ENCODE measurements around the gene TRIM2.
"Not testable (repeated sequence)": the region's sequence is repeated elsewhere in the genome, so short reads cannot be mapped to it uniquely, and the experiment has no call there.

TRIM2 gene

GRCh38 chr4:153160821-153161220 lies 43.4 kb upstream of the TRIM2 start:
- no peak overlapping the region for H3K4me3 ChIP-seq (ENCODE audit: low read depth, low read length)
- CTCF ChIA-PET, result interaction anchor here (0.9 to 5.6 kb wide), 6 partner anchors 13 to 482 kb away, joined by 3 to 26 read pairs (median 4); no protein-coding TSS in a partner anchor
- POLR2A ChIA-PET, result interaction anchor here (1.2 kb wide), 1 partner anchor 15 kb away, joined by 5 read pairs; no protein-coding TSS in a partner anchor
- no peak for DNase-seq (ENCODE audit: low read depth, low spot score)
- TF ChIP-seq CTCF (IDR thresholded peaks at IDR 0.05; ENCODE audit: insufficient read depth, low read length, missing control alignments), result no peak

- ChIA-PET CTCF (interaction anchor here (0.9 to 5.6 kb wide), 4 partner anchors 13 to 412 kb away, joined by 3 to 26 read pairs (median 8); no protein-coding TSS in a partner anchor), POLR2A (no interaction called here)
- H3K4me3 ChIP-seq (ENCODE audit: low read depth, low read length), result no peak overlapping the region
- DNase-seq (ENCODE audit: low read depth, low spot score), result no peak
- no peak for TF ChIP-seq CTCF (IDR thresholded peaks at IDR 0.05; ENCODE audit: insufficient read depth, low read length, missing control alignments)
Observed at GRCh38 chr4:153161226-153161963, 42.8 kb upstream of the TRIM2 start.

GRCh38 chr4:153165236-153165635 lies 39.0 kb upstream of the TRIM2 start:
- H3K4me3 ChIP-seq (ENCODE audit: low read depth, low read length); POLR2A ChIA-PET; DNase-seq (ENCODE audit: low read depth, low spot score): not testable (repeated sequence)
- CTCF ChIA-PET, result interaction anchor here (1.3 kb wide), 1 partner anchor 12 kb away, joined by 3 read pairs; no protein-coding TSS in a partner anchor

GRCh38 chr4:153166716-153167501 lies 37.3 kb upstream of the TRIM2 start:
- no peak for TF ChIP-seq CTCF (IDR thresholded peaks at IDR 0.05; ENCODE audit: insufficient read depth, low read length, missing control alignments)
- no peak for DNase-seq (ENCODE audit: low read depth, low spot score)
- ChIA-PET POLR2A (interaction anchor here (0.6 kb wide), 1 partner anchor 52 kb away, joined by 3 read pairs; no protein-coding TSS in a partner anchor), CTCF (no interaction called here)
- no peak overlapping the region for H3K4me3 ChIP-seq (ENCODE audit: low read depth, low read length)

GRCh38 chr4:153169776-153170175 lies 34.5 kb upstream of the TRIM2 start:
- DNase-seq (ENCODE audit: low read depth, low spot score), result no peak
- CTCF ChIA-PET, result interaction anchor here (1.1 kb wide), 1 partner anchor 11 kb away, joined by 3 read pairs; no protein-coding TSS in a partner anchor
- H3K4me3 ChIP-seq (ENCODE audit: low read depth, low read length), result no peak overlapping the region
- no peak for TF ChIP-seq CTCF (IDR thresholded peaks at IDR 0.05; ENCODE audit: insufficient read depth, low read length, missing control alignments)
- POLR2A ChIA-PET, result no interaction called here

GRCh38 chr4:153170407-153170806 lies 33.8 kb upstream of the TRIM2 start:
- POLR2A ChIA-PET, result no interaction called here

More at GRCh38 chr4:153170407-153170806, 33.8 kb upstream of the TRIM2 start:
- TF ChIP-seq CTCF (IDR thresholded peaks at IDR 0.05; ENCODE audit: insufficient read depth, low read length, missing control alignments), result no peak
- no peak overlapping the region for H3K4me3 ChIP-seq (ENCODE audit: low read depth, low read length)
- no peak for DNase-seq (ENCODE audit: low read depth, low spot score)
- CTCF ChIA-PET, result interaction anchor here (1.1 to 1.5 kb wide), 2 partner anchors 10 to 16 kb away, joined by 3 to 4 read pairs; no protein-coding TSS in a partner anchor

Measured in AG04449 (cell line).